MCF 10A (cell line): ENCODE data around the gene LRP1B. TPM values are rescaled to one million over a fixed set of nuclear protein-coding genes. Genes with fewer than 3 reads are reported as not detected.

Experiments used
- BruUV-seq: library from RNA; stranded (reverse); fragments of 400-500 nt; replicated peaks from 2 replicates; lab custom pipeline; 2021; lab: Mats Ljungman, UMichigan
- CTCF ChIA-PET: fragments of 300-600 bp; sonication (Branson Sonifier 250); formaldehyde crosslinking; extraction: SDS; loops from one replicate; lab custom pipeline; 2021; ENCODE audit warnings: antibody characterized with exemption, inconsistent platforms; lab: Yijun Ruan, JAX
- POLR2A ChIA-PET: fragments of 300-600, 350-650 bp; sonication (Branson Sonifier 250); formaldehyde crosslinking; extraction: SDS; loops from one replicate; lab custom pipeline; 2020; ENCODE audit warnings: antibody characterized with exemption, inconsistent platforms; lab: Yijun Ruan, JAX
- DNase-seq: peaks from one replicate; pipeline ENCODE4 v3.0.0-alpha.2; 2018; ENCODE audit not compliant: unreplicated experiment
- H3K27ac Mint-ChIP-seq: one replicate; pipeline ENCODE4 v1.8.0; 2022; ENCODE audit warnings: mild to moderate bottlenecking, low read depth, mixed read lengths; ENCODE audit not compliant: unreplicated experiment
- H3K27me3 Mint-ChIP-seq: one replicate; pipeline ENCODE4 v1.8.0; 2022; ENCODE audit warnings: mixed read lengths; ENCODE audit not compliant: insufficient read depth, unreplicated experiment
- H3K36me3 Mint-ChIP-seq: one replicate; pipeline ENCODE4 v1.8.0; 2022; ENCODE audit warnings: mild to moderate bottlenecking, moderate library complexity, mixed read lengths; ENCODE audit not compliant: insufficient read depth, unreplicated experiment
- H3K4me1 Mint-ChIP-seq: one replicate; pipeline ENCODE4 v1.8.0; 2022; ENCODE audit warnings: mixed read lengths; ENCODE audit not compliant: insufficient read depth, unreplicated experiment
- H3K4me3 Mint-ChIP-seq: one replicate; pipeline ENCODE4 v1.8.0; 2022; ENCODE audit warnings: mild to moderate bottlenecking, moderate library complexity, mixed read lengths; ENCODE audit not compliant: unreplicated experiment
- H3K9me3 Mint-ChIP-seq: one replicate; pipeline ENCODE4 v1.8.0; 2022; ENCODE audit warnings: mixed read lengths; ENCODE audit not compliant: unreplicated experiment
- CTCF ChIP-seq: fragments of 200-600 bp; IDR thresholded peaks from one replicate; pipeline ENCODE4 v1.8.0; 2022; ENCODE audit warnings: antibody characterized with exemption, mild to moderate bottlenecking; ENCODE audit not compliant: unreplicated experiment
- intact Hi-C: fragments of 100-400 bp; cut with micrococcal nuclease; formaldehyde crosslinking; loops from 2 replicates; pipeline ENCODE4 v1.14.1; 2022
- total RNA-seq: library from RNA; stranded (reverse); gene quantifications from 2 replicates; pipeline ENCODE4 v1.2.3, GENCODE V29; 2022

The LRP1B gene
- total RNA-seq, 1 experiment from 2014 or later = not detected

GRCh38 chr2:141423124-141423523 lies 707.7 kb downstream of the LRP1B start:
- Mint-ChIP-seq H3K9me3 (no peaks in the 10 kb centered on the region), H3K27me3 (peaks cover 13% of the 10 kb centered on the region), H3K27ac (no peak overlapping the region), H3K4me3 (no peak overlapping the region), H3K36me3 (no peaks in the 10 kb centered on the region), H3K4me1 (no peaks in the 10 kb centered on the region)
- TF ChIP-seq CTCF = no peak
- ChIA-PET CTCF (no interaction called here), POLR2A (no interaction called here)
- BruUV-seq = no TSS peak
- intact Hi-C loops = no loop called here
- DNase-seq = no peak

- H3K4me3 Mint-ChIP-seq = no peak overlapping the region
- ChIA-PET POLR2A (no interaction called here), CTCF (interaction anchor here (0.6 to 0.8 kb wide), 3 partner anchors 21 to 1029 kb away, joined by 4 to 7 read pairs (median 5); no protein-coding TSS in a partner anchor)
- no peak for TF ChIP-seq CTCF
- H3K27ac Mint-ChIP-seq = no peak overlapping the region
- intact Hi-C loops = no loop called here
- H3K9me3 Mint-ChIP-seq = peaks cover 8% of the 10 kb centered on the region
- no peaks in the 10 kb centered on the region for H3K4me1 Mint-ChIP-seq
- BruUV-seq = no TSS peak
- no peaks in the 10 kb centered on the region for H3K36me3 Mint-ChIP-seq
- no peak for DNase-seq
- H3K27me3 Mint-ChIP-seq = peaks cover 2% of the 10 kb centered on the region
Measured at GRCh38 chr2:141417246-141417797, 713.5 kb downstream of the LRP1B start.

- H3K27me3 Mint-ChIP-seq = no peaks in the 10 kb centered on the region
- DNase-seq = no peak
- peaks cover 8% of the 10 kb centered on the region for H3K9me3 Mint-ChIP-seq
- H3K4me3 Mint-ChIP-seq = no peak overlapping the region
- intact Hi-C loops = no loop called here
- ChIA-PET CTCF (no interaction called here), POLR2A (no interaction called here)
- H3K4me1 Mint-ChIP-seq = no peaks in the 10 kb centered on the region
- H3K27ac Mint-ChIP-seq = no peak overlapping the region
- BruUV-seq = no TSS peak
- H3K36me3 Mint-ChIP-seq = no peaks in the 10 kb centered on the region
- TF ChIP-seq CTCF = no peak
Measured at GRCh38 chr2:141411419-141411818, 719.4 kb downstream of the LRP1B start.

- Mint-ChIP-seq H3K9me3 (no peaks in the 10 kb centered on the region), H3K36me3 (no peaks in the 10 kb centered on the region), H3K4me1 (no peaks in the 10 kb centered on the region), H3K4me3 (no peak overlapping the region), H3K27me3 (peaks cover 17% of the 10 kb centered on the region), H3K27ac (no peak overlapping the region)
- peak; percentile 64 for TF ChIP-seq CTCF
- ChIA-PET POLR2A (no interaction called here), CTCF (interaction anchor here (0.6 to 1.7 kb wide), 6 partner anchors 10 to 1519 kb away, joined by 3 to 7 read pairs (median 3); no protein-coding TSS in a partner anchor)
- DNase-seq = peak; percentile 35
- no TSS peak for BruUV-seq
- intact Hi-C loops = loop anchor here (1.0 kb wide), 1 partner anchor 813 kb away; no protein-coding TSS in a partner anchor
Measured at GRCh38 chr2:141399270-141399669, 731.5 kb downstream of the LRP1B start.
